T-helper 2 cell treated with Interferon-gamma antibody and Interleukin-4, amounts not matched to agents 100 ng/mL and 5 ng/mL, for 36 hours (primary cell): ENCODE results near the gene CAMTA1. TPM values are rescaled to one million over a fixed set of nuclear protein-coding genes. Genes with fewer than 3 reads are reported as not detected.

Source experiments
- intact Hi-C: fragments of 100-400 bp; cut with micrococcal nuclease; formaldehyde crosslinking; loops from one replicate; pipeline ENCODE4 v1.15.1; 2023
- total RNA-seq: library from RNA; stranded (reverse); gene quantifications from 2 replicates; pipeline ENCODE4 v1.2.3, GENCODE V29; 2022

The CAMTA1 gene
- total RNA-seq, 1 donor from 2014 or later, result 40.7 TPM

DNA sequence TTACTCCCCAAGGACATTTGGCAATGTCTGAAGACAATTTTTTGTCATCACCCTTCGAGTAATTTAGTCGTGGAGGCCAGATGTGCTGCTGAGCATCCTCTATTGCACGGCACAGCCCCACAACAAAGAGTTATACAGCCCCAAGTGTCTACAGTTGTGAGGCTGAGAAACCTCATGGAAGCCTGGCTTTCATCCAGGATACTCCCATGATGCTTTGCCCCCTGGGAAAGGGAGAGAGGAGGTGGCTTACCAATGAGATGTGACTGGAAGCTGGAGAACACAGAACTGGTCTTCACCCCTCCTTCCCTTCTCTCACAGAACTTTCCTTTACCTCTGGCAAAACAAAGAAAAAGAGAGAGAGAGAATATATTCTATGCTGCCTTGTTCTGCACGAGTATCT, 834.9 kb downstream of the CAMTA1 start:
- intact Hi-C loops, result no loop called here

GRCh38 chr1:7621334-7622219, 836.3 kb downstream of the CAMTA1 start:
- intact Hi-C loops, result no loop called here

- intact Hi-C loops, result no loop called here
Measured at GRCh38 chr1:7623842-7624241, 838.6 kb downstream of the CAMTA1 start.

- intact Hi-C loops, result no loop called here
Measured at GRCh38 chr1:7624791-7625355, 839.6 kb downstream of the CAMTA1 start.

DNA sequence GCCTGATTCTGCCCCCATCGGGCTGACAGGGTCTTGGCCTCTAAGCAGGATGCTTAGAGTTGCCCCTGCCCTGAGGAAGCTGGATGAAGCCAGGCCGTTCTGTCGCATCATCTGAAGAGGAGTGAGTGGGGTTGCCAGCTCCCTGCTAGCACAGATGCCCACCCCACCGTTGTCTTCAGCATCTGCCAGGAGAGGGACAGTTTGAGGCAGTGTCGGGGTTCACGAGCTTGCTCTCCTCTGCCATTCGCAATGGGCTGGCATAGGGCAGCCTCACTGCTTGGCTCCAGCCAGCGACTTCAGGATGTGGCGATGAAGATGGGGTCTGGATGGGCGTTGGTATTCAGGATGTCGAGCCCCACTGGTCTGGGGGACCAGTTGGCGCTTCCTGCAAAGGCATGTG, 840.1 kb downstream of the CAMTA1 start:
- intact Hi-C loops, result no loop called here

- intact Hi-C loops, result no loop called here
Measured at GRCh38 chr1:7628273-7628672, 843.0 kb downstream of the CAMTA1 start.

DNA sequence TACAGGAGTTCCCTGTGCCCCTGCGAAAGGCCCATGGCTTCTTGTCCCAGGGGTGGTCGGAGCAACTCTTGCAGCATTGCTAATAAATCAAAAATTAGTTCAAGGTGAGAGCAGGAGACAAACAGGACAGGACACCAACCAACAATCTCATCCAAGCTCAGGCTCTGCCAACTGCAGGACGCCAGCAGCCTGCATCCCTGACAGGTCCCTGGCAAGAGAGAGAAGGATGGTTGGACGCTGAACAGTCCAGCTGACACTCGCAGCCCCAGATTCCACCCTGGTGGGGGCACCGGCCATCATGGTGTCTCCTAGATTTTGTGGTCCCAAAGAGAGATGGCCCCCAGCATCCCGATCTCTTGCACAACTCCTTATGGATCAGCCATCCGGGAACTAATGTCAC, 843.8 kb downstream of the CAMTA1 start:
- intact Hi-C loops, result no loop called here

- intact Hi-C loops, result no loop called here
Measured at GRCh38 chr1:7629465-7630195, 844.4 kb downstream of the CAMTA1 start.

- intact Hi-C loops, result no loop called here
Measured at GRCh38 chr1:7630378-7630777, 845.1 kb downstream of the CAMTA1 start.

DNA sequence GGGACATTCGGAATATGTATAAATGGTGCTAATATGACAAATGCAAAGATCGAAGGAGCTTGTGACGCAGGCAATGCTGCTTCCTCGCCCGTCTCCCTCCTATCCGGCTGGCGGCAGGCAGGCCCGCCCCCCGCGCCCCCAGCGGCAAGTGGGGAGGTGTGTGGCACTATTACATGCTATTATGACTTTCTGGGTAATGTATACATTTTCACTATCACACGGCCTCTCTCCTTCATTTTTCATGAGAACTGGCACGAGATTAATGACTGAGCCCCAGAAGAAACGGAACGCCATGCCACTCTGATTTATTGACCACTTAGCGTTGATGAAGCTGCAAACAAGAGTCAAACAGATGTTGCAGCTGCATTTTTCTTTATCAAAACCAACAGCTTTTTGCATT, 846.9 kb downstream of the CAMTA1 start:
- intact Hi-C loops, result no loop called here

DNA sequence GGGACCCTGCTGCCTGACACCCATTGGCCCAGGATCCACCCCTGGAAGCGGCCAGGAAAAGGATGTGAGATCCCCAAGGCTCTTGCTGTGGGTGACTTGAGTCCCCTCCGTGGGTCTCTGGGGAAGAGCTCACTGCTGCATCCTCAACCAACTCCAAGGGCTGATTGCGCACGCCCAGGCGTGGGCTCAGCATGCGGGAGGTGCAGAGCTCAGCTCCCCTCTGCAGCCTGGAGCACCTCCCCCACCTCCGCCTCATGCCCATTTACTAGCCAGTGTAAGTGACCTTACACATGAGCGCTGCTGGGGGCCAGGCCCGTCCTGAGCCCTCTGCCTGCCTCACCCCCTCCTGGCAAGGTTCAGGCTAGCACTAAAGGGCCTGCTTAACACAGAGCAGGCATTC, 847.4 kb downstream of the CAMTA1 start:
- intact Hi-C loops, result no loop called here

- intact Hi-C loops, result no loop called here
Measured at GRCh38 chr1:7633506-7634245, 848.4 kb downstream of the CAMTA1 start.

GRCh38 chr1:7634546-7635240, 849.4 kb downstream of the CAMTA1 start:
- intact Hi-C loops, result no loop called here

- intact Hi-C loops, result no loop called here
Measured at GRCh38 chr1:7636795-7637526, 851.7 kb downstream of the CAMTA1 start.

DNA sequence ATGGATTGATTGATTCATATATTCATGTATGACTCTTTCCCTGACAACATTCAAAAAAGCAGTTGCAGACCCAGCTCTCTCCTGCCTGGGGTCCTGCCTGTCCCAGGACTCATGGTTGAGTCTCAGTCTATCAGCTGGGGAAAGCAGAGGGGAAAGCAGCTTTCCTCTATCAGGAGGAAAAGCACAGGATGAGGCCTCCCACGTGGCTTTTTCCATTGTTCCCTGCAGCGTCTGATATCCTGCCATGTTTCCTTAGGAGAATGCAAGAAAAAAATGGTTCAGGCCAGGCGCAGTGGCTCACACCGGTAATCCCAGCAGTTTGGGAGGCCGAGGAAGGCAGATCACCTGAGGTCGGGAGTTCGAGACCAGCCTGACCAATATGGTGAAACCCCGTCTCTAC, 852.8 kb downstream of the CAMTA1 start:
- intact Hi-C loops, result no loop called here

GRCh38 chr1:7639435-7640131, 854.3 kb downstream of the CAMTA1 start:
- intact Hi-C loops, result no loop called here

- intact Hi-C loops, result no loop called here
Measured at GRCh38 chr1:7640350-7640749, 855.1 kb downstream of the CAMTA1 start.

DNA sequence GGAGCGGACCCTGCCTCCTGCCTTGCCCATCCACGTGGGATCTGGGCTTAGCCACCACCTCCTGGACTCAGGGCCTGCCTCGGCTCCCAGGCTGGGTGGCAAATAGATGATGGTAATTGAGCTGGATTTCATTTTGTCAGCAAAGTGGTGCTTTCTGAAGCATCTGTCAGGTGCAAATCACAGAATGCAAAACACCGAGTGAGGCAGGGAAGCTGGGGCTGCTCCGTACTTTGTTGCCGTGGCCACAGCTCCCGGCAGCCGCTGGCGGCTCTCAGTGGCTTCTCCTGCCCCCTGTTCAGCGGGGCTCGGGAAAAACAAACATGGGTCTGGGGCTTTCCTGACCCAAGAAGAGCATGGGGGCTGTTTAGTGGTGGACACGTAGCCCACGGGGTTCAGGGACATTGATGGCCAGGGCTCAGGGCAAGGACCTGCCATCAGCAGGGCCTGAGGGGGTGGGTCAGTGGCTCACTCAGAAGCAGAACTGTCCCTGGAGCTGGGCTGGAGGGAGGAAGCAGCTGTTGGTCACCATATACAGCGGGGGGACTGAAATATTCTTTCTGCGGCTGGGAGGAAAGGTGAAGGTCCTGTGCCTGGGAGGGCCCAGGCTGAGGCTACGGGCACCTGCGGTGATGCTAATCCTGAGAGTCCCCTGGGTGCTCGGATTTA, 855.8 kb downstream of the CAMTA1 start:
- intact Hi-C loops, result no loop called here
